ENCODE measurements around the gene TPGS1. TPM values are rescaled to one million over a fixed set of nuclear protein-coding genes. Genes with fewer than 3 reads are reported as not detected.

TPGS1 gene
- total RNA-seq, 1 donor from 2014 or later = 15.6 TPM

Other genes starting within 250 kb of the TPGS1 start
- 0.62 TPM for gene PLPP2, start 216.1 kb upstream of the TPGS1 start, total RNA-seq
- 5.3 TPM for gene MIER2, start 162.7 kb upstream of the TPGS1 start, total RNA-seq
- 16.1 TPM for gene C2CD4C, start 98.3 kb upstream of the TPGS1 start, total RNA-seq
- 13.9 TPM for gene SHC2, start 46.5 kb upstream of the TPGS1 start, total RNA-seq
- gene MADCAM1, start 11.0 kb upstream of the TPGS1 start, total RNA-seq = 0.16 TPM
- gene CDC34, start 24.3 kb downstream of the TPGS1 start, total RNA-seq = 46.2 TPM
- gene GZMM, start 36.6 kb downstream of the TPGS1 start, total RNA-seq = not detected
- gene BSG, start 65.1 kb downstream of the TPGS1 start, total RNA-seq = 77.4 TPM
- 8.0 TPM for gene HCN2, start 82.4 kb downstream of the TPGS1 start, total RNA-seq
- 12.5 TPM for gene POLRMT, start 126.0 kb downstream of the TPGS1 start, total RNA-seq
- 0.62 TPM for gene FGF22, start 132.4 kb downstream of the TPGS1 start, total RNA-seq
- 10.8 TPM for gene RNF126, start 155.7 kb downstream of the TPGS1 start, total RNA-seq
- gene FSTL3, start 168.9 kb downstream of the TPGS1 start, total RNA-seq = 3.3 TPM
- gene PRSS57, start 188.0 kb downstream of the TPGS1 start, total RNA-seq = not detected
- gene PALM, start 201.4 kb downstream of the TPGS1 start, total RNA-seq = 95.9 TPM
- not detected for gene MISP, start 243.6 kb downstream of the TPGS1 start, total RNA-seq

Measured in occipital lobe (tissue), 1 donor.